ENCODE data around the gene CRMP1.

GRCh38 chr4:5815641-5816040, 77.2 kb downstream of the CRMP1 start:
- TF ChIP-seq POLR2A (IDR thresholded peaks at IDR 0.05; ENCODE audit: low read depth) (no peak), CTCF (IDR thresholded peaks at IDR 0.05) (no peak), POLR2AphosphoS5 (IDR thresholded peaks at IDR 0.05) (no peak), EP300 (IDR thresholded peaks at IDR 0.05) (no peak)

Data from esophagus muscularis mucosa (tissue), 4 donors.